ENCODE measurements around the gene ABHD12. TPM values are rescaled to one million over a fixed set of nuclear protein-coding genes. Genes with fewer than 3 reads are reported as not detected.

Gene ABHD12
- total RNA-seq, 1 donor from 2014 or later = 51.3 TPM

DNA sequence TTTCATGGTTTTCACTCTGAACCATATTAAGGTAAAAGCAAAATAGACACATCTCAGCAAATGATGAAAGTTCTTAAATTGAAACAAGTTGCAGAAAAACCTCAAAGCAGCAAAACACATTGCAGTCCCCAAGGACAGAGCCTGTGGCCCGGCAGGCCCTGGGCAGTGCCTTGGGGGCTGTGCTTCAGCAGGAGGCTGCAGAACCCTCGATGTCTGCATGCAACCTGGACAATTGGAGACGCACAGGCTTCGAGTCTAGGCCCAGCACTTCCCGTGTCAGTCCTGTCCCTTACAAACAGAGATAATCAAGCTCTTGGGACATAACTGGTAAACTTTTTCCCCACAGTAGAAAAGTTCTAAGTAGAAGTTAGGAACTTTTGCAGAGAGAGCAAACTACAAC lies 133.5 kb downstream of the ABHD12 start:
- DNase-seq (ENCODE audit: low read depth, low spot score) = no peak
- TF ChIP-seq, protein P1, sequence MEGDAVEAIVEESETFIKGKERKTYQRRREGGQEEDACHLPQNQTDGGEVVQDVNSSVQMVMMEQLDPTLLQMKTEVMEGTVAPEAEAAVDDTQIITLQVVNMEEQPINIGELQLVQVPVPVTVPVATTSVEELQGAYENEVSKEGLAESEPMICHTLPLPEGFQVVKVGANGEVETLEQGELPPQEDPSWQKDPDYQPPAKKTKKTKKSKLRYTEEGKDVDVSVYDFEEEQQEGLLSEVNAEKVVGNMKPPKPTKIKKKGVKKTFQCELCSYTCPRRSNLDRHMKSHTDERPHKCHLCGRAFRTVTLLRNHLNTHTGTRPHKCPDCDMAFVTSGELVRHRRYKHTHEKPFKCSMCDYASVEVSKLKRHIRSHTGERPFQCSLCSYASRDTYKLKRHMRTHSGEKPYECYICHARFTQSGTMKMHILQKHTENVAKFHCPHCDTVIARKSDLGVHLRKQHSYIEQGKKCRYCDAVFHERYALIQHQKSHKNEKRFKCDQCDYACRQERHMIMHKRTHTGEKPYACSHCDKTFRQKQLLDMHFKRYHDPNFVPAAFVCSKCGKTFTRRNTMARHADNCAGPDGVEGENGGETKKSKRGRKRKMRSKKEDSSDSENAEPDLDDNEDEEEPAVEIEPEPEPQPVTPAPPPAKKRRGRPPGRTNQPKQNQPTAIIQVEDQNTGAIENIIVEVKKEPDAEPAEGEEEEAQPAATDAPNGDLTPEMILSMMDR (conservative IDR thresholded peaks at IDR 0.05) = no peak
- Mint-ChIP-seq H3K4me1 (peaks cover 22% of the 10 kb centered on the region), H3K9me3 (peaks cover 7% of the 10 kb centered on the region), H3K4me3 (no peak overlapping the region), H3K27ac (ENCODE audit: unreplicated experiment) (no peak overlapping the region), H3K27me3 (ENCODE audit: low read depth) (no peaks in the 10 kb centered on the region), H3K36me3 (ENCODE audit: low read depth) (peaks cover 39% of the 10 kb centered on the region)

DNA sequence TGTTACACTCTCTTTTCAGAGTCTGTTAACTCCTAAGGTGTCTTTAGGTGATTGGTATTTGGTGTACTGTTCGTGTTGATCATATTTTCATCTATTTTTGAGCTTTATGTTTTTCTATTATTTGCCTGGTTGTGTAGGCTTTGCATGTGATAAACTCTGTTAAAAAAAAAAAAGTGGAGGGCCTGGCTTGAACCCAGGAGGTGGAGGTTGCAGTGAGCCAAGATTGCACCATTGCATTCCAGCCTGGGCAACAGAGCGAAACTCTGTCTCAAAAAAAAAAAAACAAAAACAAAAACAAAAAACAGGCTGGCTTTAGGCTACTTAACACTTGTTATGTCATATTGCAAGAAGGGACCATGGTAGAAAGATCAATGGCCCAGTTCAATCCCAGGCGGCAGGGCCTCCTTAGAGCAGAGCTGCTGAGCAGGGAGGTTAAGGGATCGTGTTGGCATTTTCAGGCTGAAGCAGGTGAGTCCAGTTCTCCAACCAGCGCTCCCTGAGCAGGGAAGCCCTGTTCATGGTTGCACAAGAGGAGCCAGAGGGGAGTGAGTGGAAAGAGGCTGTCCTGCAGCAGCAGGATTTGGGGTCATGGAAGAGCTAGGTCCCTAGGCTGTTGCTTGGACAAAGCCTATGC lies 134.3 kb downstream of the ABHD12 start:
- no peak overlapping the region for H3K27ac Mint-ChIP-seq (ENCODE audit: unreplicated experiment)
- DNase-seq (ENCODE audit: low read depth, low spot score) = no peak
- peaks cover 2% of the 10 kb centered on the region for H3K9me3 Mint-ChIP-seq
- TF ChIP-seq, protein P1 (conservative IDR thresholded peaks at IDR 0.05) = no peak
- H3K4me3 Mint-ChIP-seq = no peak overlapping the region
- H3K4me1 Mint-ChIP-seq = peaks cover 29% of the 10 kb centered on the region
- peaks cover 31% of the 10 kb centered on the region for H3K36me3 Mint-ChIP-seq (ENCODE audit: low read depth)
- no peaks in the 10 kb centered on the region for H3K27me3 Mint-ChIP-seq (ENCODE audit: low read depth)

DNA sequence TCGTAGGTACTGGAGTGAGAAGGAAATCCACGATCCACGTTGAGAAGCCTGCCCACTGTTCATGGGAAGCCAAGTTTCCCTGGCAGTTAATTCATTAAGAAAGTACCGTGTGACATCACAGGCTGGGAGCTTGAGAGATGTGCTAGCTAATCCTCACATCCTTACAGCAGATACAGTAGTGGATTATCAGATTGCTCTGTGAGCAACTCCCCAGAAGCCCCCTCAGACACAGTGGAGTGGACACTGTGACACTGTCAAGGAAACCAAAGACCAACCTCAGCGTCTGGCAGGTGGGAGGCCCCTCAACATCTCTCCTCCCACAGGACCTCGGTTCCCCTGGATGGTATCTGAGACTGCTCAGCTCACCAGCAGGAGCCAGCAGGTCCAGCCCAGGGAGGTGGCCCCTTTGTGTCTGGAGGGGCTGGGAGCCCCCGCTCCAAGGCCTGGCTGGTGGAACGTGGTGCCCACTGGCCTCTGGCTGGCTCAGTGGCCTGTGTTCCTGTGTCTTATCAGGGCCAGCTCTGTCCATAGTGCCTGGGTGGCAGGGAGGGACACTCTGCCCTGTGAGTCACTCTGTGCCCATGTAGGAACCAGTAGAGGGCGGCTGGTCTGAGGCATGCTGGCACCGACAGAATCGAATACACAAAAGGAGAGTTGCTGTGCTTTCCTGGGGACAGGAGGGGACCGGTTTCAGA lies 135.5 kb downstream of the ABHD12 start:
- H3K27ac Mint-ChIP-seq (ENCODE audit: unreplicated experiment) = no peak overlapping the region
- H3K4me3 Mint-ChIP-seq = no peak overlapping the region
- no peak for DNase-seq (ENCODE audit: low read depth, low spot score)
- H3K36me3 Mint-ChIP-seq (ENCODE audit: low read depth) = peaks cover 20% of the 10 kb centered on the region
- no peaks in the 10 kb centered on the region for H3K27me3 Mint-ChIP-seq (ENCODE audit: low read depth)
- H3K9me3 Mint-ChIP-seq = peaks cover 2% of the 10 kb centered on the region
- peaks cover 41% of the 10 kb centered on the region for H3K4me1 Mint-ChIP-seq
- TF ChIP-seq, protein P1 (conservative IDR thresholded peaks at IDR 0.05) = no peak

DNA sequence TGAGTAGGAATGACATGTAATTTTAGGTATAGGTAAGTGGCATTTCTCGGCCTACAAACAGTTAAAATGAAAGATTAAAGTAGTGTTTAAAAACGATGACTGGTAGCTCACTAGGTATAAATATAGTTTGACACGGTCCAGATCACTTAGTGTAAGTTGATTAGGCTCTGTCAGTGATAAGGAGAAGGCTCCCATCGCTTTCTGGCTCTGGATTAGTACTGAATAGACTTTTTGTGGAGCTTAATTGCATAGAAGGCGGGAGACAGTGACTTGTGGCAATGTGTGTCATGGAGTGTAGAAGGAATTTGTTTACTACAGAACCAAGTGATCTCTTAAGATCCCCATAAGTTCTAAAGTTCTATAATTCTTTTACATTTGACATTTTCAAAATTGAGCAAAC lies 136.1 kb downstream of the ABHD12 start:
- Mint-ChIP-seq H3K9me3 (no peaks in the 10 kb centered on the region), H3K27ac (ENCODE audit: unreplicated experiment) (no peak overlapping the region), H3K36me3 (ENCODE audit: low read depth) (peaks cover 14% of the 10 kb centered on the region), H3K4me1 (peaks cover 45% of the 10 kb centered on the region), H3K4me3 (peak overlapping the region; percentile 4), H3K27me3 (ENCODE audit: low read depth) (no peaks in the 10 kb centered on the region)
- no peak for DNase-seq (ENCODE audit: low read depth, low spot score)
- TF ChIP-seq, protein P1 (conservative IDR thresholded peaks at IDR 0.05) = no peak

DNA sequence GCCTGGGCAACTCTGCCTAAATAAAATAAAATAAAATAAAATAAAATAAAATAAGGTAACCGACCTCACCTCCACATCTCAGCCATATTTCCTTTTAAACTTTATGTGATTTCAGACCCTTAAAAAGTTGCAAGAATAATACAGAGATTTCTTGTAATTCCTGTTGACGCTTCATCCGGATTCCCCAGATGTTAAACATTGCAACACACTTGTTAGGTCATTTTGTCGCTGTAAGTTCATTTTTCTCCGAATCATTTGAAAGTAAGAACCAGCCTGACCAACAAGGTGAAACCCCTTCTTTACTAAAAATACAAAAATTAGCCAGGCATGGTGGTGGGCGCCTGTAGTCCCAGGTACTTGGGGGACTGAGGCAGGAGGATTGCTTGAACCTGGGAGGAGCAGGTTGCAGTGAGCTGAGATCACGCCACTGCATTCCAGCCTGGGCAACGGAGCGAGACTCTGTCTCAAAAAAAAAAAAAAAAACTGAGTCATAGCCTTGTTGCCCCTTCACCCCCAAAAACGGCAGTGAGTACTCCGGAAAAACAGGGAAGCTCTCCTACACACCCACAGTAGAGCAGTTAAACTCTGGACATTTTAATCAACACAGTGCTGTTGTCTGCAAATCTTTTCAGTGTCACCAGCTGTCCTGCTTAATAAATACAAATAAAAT lies 136.9 kb downstream of the ABHD12 start:
- Mint-ChIP-seq H3K4me3 (peak overlapping the region; percentile 21), H3K4me1 (peaks cover 53% of the 10 kb centered on the region)

More for the DNA sequence above, 136.9 kb downstream of the ABHD12 start:
- H3K36me3 Mint-ChIP-seq (ENCODE audit: low read depth) = peaks cover 8% of the 10 kb centered on the region
- no peaks in the 10 kb centered on the region for H3K27me3 Mint-ChIP-seq (ENCODE audit: low read depth)
- H3K9me3 Mint-ChIP-seq = no peaks in the 10 kb centered on the region
- TF ChIP-seq, protein P1 (conservative IDR thresholded peaks at IDR 0.05) = no peak
- no peak for DNase-seq (ENCODE audit: low read depth, low spot score)
- H3K27ac Mint-ChIP-seq (ENCODE audit: unreplicated experiment) = no peak overlapping the region
